CD4-positive, alpha-beta T cell treated with Interferon alpha-2 for 1 hour (primary cell): ENCODE results near the gene PDAP1.
A peak's percentile ranks its signal among the peaks of the same experiment; 100 is the strongest.
"Not testable (repeated sequence)": the region's sequence is repeated elsewhere in the genome, so short reads cannot be mapped to it uniquely, and the experiment has no call there.

Experiments
- DNase-seq, 2 donors: peaks; one replicate each; pipeline ENCODE4 v3.0.0-alpha.2; 2020 to 2022

PDAP1 gene

GRCh38 chr7:99408379-99409191 is at the start of gene PDAP1, which contains the start of gene BUD31:
TSS of gene PDAP1 (minus strand) at chr7:99408597. CDS start at chr7:99408548, 49 bp downstream.
TSS of gene BUD31 (plus strand) at chr7:99408969. CDS start at chr7:99411093, 2,124 bp downstream.
- DNase-seq, result peak; percentile 93 to 97

- no peak for DNase-seq
Measured at GRCh38 chr7:99457650-99458493, 49.5 kb upstream of the PDAP1 start.

- DNase-seq, result no peak
Measured at GRCh38 chr7:99457050-99457649, 48.8 kb upstream of the PDAP1 start.

- DNase-seq, result no peak
Measured at GRCh38 chr7:99456288-99456687, 47.9 kb upstream of the PDAP1 start.

- DNase-seq, result no peak
Measured at GRCh38 chr7:99455874-99456273, 47.5 kb upstream of the PDAP1 start.

GRCh38 chr7:99453105-99453504 is 44.7 kb upstream of the PDAP1 start:
- no peak for DNase-seq

GRCh38 chr7:99452541-99452940 is 44.1 kb upstream of the PDAP1 start:
- no peak for DNase-seq

- DNase-seq, result no peak
Measured at GRCh38 chr7:99451936-99452335, 43.5 kb upstream of the PDAP1 start.

- no peak for DNase-seq
Measured at GRCh38 chr7:99449326-99449725, 40.9 kb upstream of the PDAP1 start.

- no peak for DNase-seq
Measured at GRCh38 chr7:99448855-99449254, 40.5 kb upstream of the PDAP1 start.

GRCh38 chr7:99447943-99448342 is 39.5 kb upstream of the PDAP1 start:
- peak in 1 of 2 donors; percentile 23 for DNase-seq

GRCh38 chr7:99446096-99446495 is 37.7 kb upstream of the PDAP1 start:
- DNase-seq, result no peak

GRCh38 chr7:99440195-99440594 is 31.8 kb upstream of the PDAP1 start:
- no peak for DNase-seq

GRCh38 chr7:99438573-99439480 is 30.4 kb upstream of the PDAP1 start, which contains the start of the genes CPSF4 and PTCD1:
TSS of gene CPSF4 (plus strand) at chr7:99438943. CDS start at chr7:99439083, 140 bp downstream.
TSS of gene PTCD1 (minus strand) at chr7:99438798. CDS start at chr7:99435242, 3,556 bp downstream.
- peak; percentile 92 to 93 for DNase-seq

GRCh38 chr7:99437946-99438572 is 29.7 kb upstream of the PDAP1 start:
- DNase-seq, result no peak

- no peak for DNase-seq
Measured at GRCh38 chr7:99433158-99433557, 24.8 kb upstream of the PDAP1 start.

- not testable (repeated sequence) for DNase-seq
Measured at GRCh38 chr7:99431756-99432540, 23.6 kb upstream of the PDAP1 start.

GRCh38 chr7:99429756-99430155 is 21.4 kb upstream of the PDAP1 start:
- no peak for DNase-seq

GRCh38 chr7:99428972-99429566 is 20.7 kb upstream of the PDAP1 start:
- DNase-seq, result peak in 1 of 2 donors; percentile 23
